PC-3 (cell line): Measurements from ENCODE around the gene TMEM132D. TPM values are rescaled to one million over a fixed set of nuclear protein-coding genes. Genes with fewer than 3 reads are reported as not detected.

Source experiments
- ATAC-seq: fragments of 200-7000 bp; cut with Tn5 transposase; 2 replicates; pipeline ENCODE4 v1.9.1; 2020; ENCODE audit warnings: mild to moderate bottlenecking, moderate library complexity
- BruUV-seq: library from RNA; stranded (reverse); fragments of 400-500 nt; replicated peaks from 2 replicates; lab custom pipeline; 2021; lab: Mats Ljungman, UMichigan
- CTCF ChIA-PET: fragments of 300-600 bp; sonication (Branson Sonifier 250); formaldehyde crosslinking; loops from one replicate; lab custom pipeline; 2022; ENCODE audit warnings: antibody characterized with exemption; lab: Charles Lee
- POLR2A ChIA-PET: fragments of 300-600 bp; sonication (Branson Sonifier 250); formaldehyde crosslinking; loops from one replicate; lab custom pipeline; 2022; ENCODE audit warnings: antibody characterized with exemption; ENCODE audit not compliant: unreplicated experiment; lab: Charles Lee
- DNase-seq: peaks from one replicate; pipeline ENCODE4 v3.0.0-alpha.2; 2015
- H2AFZ ChIP-seq: fragments of 300-600 bp; sonication (generic); 2 replicates; pipeline ENCODE4 v1.6.0; 2016; ENCODE audit warnings: antibody characterized with exemption, low read length
- H3F3A ChIP-seq: fragments of 300-600 bp; sonication (generic); one replicate; pipeline ENCODE4 v1.6.0; 2017; ENCODE audit warnings: antibody characterized with exemption, low read length, control low read depth, mild to moderate bottlenecking; ENCODE audit not compliant: unreplicated experiment
- H3K27ac ChIP-seq: fragments of 300-600 bp; sonication (generic); 2 replicates; pipeline ENCODE4 v1.5.1; 2016; ENCODE audit warnings: mild to moderate bottlenecking, low read length
- H3K27me3 ChIP-seq: fragments of 300-600 bp; sonication (generic); 2 replicates; pipeline ENCODE4 v1.6.1; 2016; ENCODE audit warnings: low read length, mixed read lengths
- H3K36me3 ChIP-seq: fragments of 300-600 bp; sonication (generic); 2 replicates; pipeline ENCODE4 v1.6.1; 2016; ENCODE audit warnings: low read depth, mixed run types, low read length, mixed read lengths
- H3K4me1 ChIP-seq: fragments of 300-600 bp; sonication (generic); 2 replicates; pipeline ENCODE4 v1.5.1; 2016; ENCODE audit warnings: low read length; ENCODE audit not compliant: insufficient read depth
- H3K4me2 ChIP-seq: fragments of 300-600 bp; sonication (generic); 2 replicates; pipeline ENCODE4 v1.6.0; 2016; ENCODE audit warnings: low read length
- H3K4me3 ChIP-seq: fragments of 300-600 bp; sonication (generic); 2 replicates; pipeline ENCODE4 v1.5.1; 2016; ENCODE audit warnings: mild to moderate bottlenecking, low read length, mixed read lengths
- H3K79me2 ChIP-seq: fragments of 300-600 bp; sonication (generic); 2 replicates; pipeline ENCODE4 v1.6.1; 2017; ENCODE audit warnings: low read length, mixed read lengths
- H3K9ac ChIP-seq: fragments of 300-600 bp; sonication (generic); 2 replicates; pipeline ENCODE4 v1.6.0; 2016; ENCODE audit warnings: mild to moderate bottlenecking, low read length
- H3K9me2 ChIP-seq: fragments of 300-600 bp; sonication (generic); replicated peaks from 2 replicates; pipeline ENCODE4 v1.6.1; 2016; ENCODE audit warnings: mixed run types, low read length, mixed read lengths
- H3K9me3 ChIP-seq: fragments of 300-600 bp; sonication (generic); 2 replicates; pipeline ENCODE4 v1.6.1; 2016; ENCODE audit warnings: low read length, mixed read lengths
- H4K20me1 ChIP-seq: fragments of 300-600 bp; sonication (generic); 2 replicates; pipeline ENCODE4 v1.6.1; 2016; ENCODE audit warnings: low read length, mixed read lengths
- EZH2 ChIP-seq: fragments of 300-600 bp; sonication (generic); IDR thresholded peaks from one replicate; pipeline ENCODE4 v1.6.1; 2017; ENCODE audit warnings: antibody characterized with exemption, mild to moderate bottlenecking, low read length; ENCODE audit not compliant: unreplicated experiment
- EZH2phosphoT487 ChIP-seq: fragments of 300-600 bp; sonication (generic); IDR thresholded peaks from 2 replicates; pipeline ENCODE4 v1.6.1; 2018; ENCODE audit warnings: mild to moderate bottlenecking, antibody characterized with exemption, low read length, borderline replicate concordance
- intact Hi-C: fragments of 100-400 bp; cut with micrococcal nuclease; formaldehyde crosslinking; loops from 2 replicates; pipeline ENCODE4 v1.9.0; 2023
- total RNA-seq: library from RNA; depleted of rRNA; stranded (reverse); fragments of >200 nt; gene quantifications from 2 replicates; pipeline ENCODE4 v1.2.3, GENCODE V29; 2014
- TF ChIP-seq, protein P1 (sequence below): fragments of 300-600 bp; sonication (generic); conservative IDR thresholded peaks from 2 replicates; pipeline ENCODE4 v1.5.1; 2017; ENCODE audit warnings: antibody characterized with exemption, low read depth, mild to moderate bottlenecking, low read length

Gene TMEM132D
- total RNA-seq, 1 experiment from 2014 or later, result not detected

- H4K20me1 ChIP-seq, result no peaks in the 10 kb centered on the region
- CTCF ChIA-PET, result no interaction called here
- no peak overlapping the region for H3K4me3 ChIP-seq
- BruUV-seq, result no TSS peak
- ATAC-seq (no peak), DNase-seq (no peak)
- TF ChIP-seq EZH2 (no peak), EZH2phosphoT487 (no peak)
- TF ChIP-seq, protein P1, sequence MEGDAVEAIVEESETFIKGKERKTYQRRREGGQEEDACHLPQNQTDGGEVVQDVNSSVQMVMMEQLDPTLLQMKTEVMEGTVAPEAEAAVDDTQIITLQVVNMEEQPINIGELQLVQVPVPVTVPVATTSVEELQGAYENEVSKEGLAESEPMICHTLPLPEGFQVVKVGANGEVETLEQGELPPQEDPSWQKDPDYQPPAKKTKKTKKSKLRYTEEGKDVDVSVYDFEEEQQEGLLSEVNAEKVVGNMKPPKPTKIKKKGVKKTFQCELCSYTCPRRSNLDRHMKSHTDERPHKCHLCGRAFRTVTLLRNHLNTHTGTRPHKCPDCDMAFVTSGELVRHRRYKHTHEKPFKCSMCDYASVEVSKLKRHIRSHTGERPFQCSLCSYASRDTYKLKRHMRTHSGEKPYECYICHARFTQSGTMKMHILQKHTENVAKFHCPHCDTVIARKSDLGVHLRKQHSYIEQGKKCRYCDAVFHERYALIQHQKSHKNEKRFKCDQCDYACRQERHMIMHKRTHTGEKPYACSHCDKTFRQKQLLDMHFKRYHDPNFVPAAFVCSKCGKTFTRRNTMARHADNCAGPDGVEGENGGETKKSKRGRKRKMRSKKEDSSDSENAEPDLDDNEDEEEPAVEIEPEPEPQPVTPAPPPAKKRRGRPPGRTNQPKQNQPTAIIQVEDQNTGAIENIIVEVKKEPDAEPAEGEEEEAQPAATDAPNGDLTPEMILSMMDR, result no peak
- intact Hi-C loops, result no loop called here
- H3K4me2 ChIP-seq, result no peak overlapping the region
- H3K79me2 ChIP-seq, result no peaks in the 10 kb centered on the region
- H3K27ac ChIP-seq, result no peak overlapping the region
- no peaks in the 10 kb centered on the region for H3K9me2 ChIP-seq
- H3F3A ChIP-seq, result no peaks in the 10 kb centered on the region
- H2AFZ ChIP-seq, result no peak overlapping the region
- no peaks in the 10 kb centered on the region for H3K4me1 ChIP-seq
- no peak overlapping the region for H3K9ac ChIP-seq
- no peaks in the 10 kb centered on the region; the same call in 1 of the 2 replicates for H3K27me3 ChIP-seq
- H3K36me3 ChIP-seq, result no peaks in the 10 kb centered on the region
- 0 out of 2 replicates have a peak, but pooled peaks cover 16% of the 10 kb centered on the region for H3K9me3 ChIP-seq
- POLR2A ChIA-PET, result no interaction called here
Observed at GRCh38 chr12:129371268-129371667, 532.6 kb downstream of the TMEM132D start.

GRCh38 chr12:129366656-129367055 lies 537.2 kb downstream of the TMEM132D start:
- TF ChIP-seq, protein P1, result no peak
- TF ChIP-seq EZH2phosphoT487 (no peak), EZH2 (no peak)
- Histone ChIP-seq H3K79me2 (no peaks in the 10 kb centered on the region), H2AFZ (no peak overlapping the region), H3K9ac (no peak overlapping the region), H3K9me3 (0 out of 2 replicates have a peak, but pooled peaks cover 11% of the 10 kb centered on the region), H3K27ac (no peak overlapping the region), H3K4me2 (no peak overlapping the region), H3K9me2 (no peaks in the 10 kb centered on the region), H3F3A (no peaks in the 10 kb centered on the region), H3K4me3 (no peak overlapping the region), H4K20me1 (no peaks in the 10 kb centered on the region), H3K27me3 (peaks cover 11% of the 10 kb centered on the region; the same call in 1 of the 2 replicates), H3K4me1 (no peaks in the 10 kb centered on the region), H3K36me3 (no peaks in the 10 kb centered on the region)
- CTCF ChIA-PET, result no interaction called here
- DNase-seq, result no peak
- ATAC-seq, result no peak
- POLR2A ChIA-PET, result no interaction called here
- intact Hi-C loops, result no loop called here
- no TSS peak for BruUV-seq

DNA sequence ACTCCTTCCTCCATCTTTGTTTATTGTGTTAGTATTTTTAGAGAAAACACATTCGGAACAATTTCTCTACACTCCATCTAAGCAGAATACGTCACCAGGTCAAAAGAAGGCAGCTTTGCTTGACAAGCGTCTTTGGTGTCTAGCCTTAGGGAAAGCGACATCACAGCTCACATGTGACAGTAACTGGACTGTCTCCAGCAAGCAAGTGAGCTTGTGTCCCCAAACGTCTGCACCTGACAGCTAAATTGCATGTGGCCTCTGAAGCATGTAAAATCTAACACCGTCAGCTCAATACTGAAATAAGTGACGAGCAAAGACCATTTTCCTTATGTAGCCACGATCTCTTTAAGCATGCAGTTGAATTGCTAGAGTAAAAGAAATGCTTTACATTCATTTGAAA lies 540.8 kb downstream of the TMEM132D start:
- ChIA-PET CTCF (no interaction called here), POLR2A (no interaction called here)
- H3F3A ChIP-seq, result no peaks in the 10 kb centered on the region
- H4K20me1 ChIP-seq, result no peaks in the 10 kb centered on the region
- ATAC-seq (no peak), DNase-seq (no peak)
- H3K36me3 ChIP-seq, result no peaks in the 10 kb centered on the region
- H3K9ac ChIP-seq, result no peak overlapping the region
- no peaks in the 10 kb centered on the region for H3K79me2 ChIP-seq
- no peaks in the 10 kb centered on the region for H3K9me2 ChIP-seq
- intact Hi-C loops, result no loop called here
- H3K27me3 ChIP-seq, result peaks cover 11% of the 10 kb centered on the region; the same call in 1 of the 2 replicates
- no peak overlapping the region for H3K4me2 ChIP-seq
- no peak for TF ChIP-seq EZH2
- TF ChIP-seq EZH2phosphoT487, result no peak
- TF ChIP-seq, protein P1, result no peak
- H3K27ac ChIP-seq, result no peak overlapping the region
- no peak overlapping the region for H2AFZ ChIP-seq
- BruUV-seq, result no TSS peak
- H3K9me3 ChIP-seq, result no peaks in the 10 kb centered on the region
- no peaks in the 10 kb centered on the region for H3K4me1 ChIP-seq
- no peak overlapping the region for H3K4me3 ChIP-seq
